ENCODE data around the gene WDR18. TPM values are rescaled to one million over a fixed set of nuclear protein-coding genes. Genes with fewer than 3 reads are reported as not detected.

WDR18 gene
- polyA plus RNA-seq, 1 donor (not counting 4 experiments of a cell fraction or from before 2014, with no cell fraction given) = 26.3 TPM

DNA sequence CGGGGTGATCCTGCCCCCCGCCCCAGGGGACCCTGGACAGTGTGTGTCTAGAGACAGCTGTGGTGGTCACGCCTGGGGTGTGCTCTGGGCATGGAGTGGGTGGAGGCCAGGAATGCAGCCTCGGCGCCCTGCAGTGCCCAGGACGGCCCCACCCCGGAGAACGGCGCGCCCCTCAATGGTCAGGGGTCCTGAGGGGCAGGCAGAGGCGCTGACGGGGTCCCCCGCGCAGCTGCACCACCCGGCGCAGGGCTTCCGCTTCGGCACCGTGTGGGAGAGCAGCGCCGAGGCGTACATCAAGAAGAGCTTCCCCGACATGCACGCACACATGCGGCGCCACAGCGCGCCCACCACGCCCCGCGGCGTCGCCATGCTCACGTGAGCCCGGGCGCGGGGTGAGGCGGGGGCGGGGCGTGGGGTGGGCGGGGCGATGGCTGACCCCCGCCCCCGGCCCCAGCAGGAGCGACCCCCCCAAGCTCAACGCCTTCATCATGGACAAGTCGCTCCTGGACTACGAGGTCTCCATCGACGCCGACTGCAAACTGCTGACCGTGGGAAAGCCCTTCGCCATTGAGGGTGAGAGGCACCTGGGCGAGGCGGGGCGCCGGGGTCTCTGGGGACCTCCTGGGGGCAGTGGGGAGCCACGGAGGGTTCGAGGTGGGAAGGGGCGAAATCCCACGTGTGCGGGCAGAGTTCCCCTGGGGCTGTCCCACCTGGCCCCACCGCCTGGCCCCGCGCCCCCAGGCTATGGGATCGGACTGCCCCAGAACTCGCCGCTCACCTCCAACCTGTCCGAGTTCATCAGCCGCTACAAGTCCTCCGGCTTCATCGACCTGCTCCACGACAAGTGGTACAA is 23.5 kb downstream of the WDR18 start:
- H3K36me3 ChIP-seq (ENCODE audit: control insufficient read depth in 2 of 2, extremely low read depth in 1 of 2, insufficient read depth in 2 of 2, low read length in 2 of 2) = peaks cover 5 to 6% of the 10 kb centered on the region in 2 experiments
- FAIRE-seq (no peak), DNase-seq (ENCODE audit: low read depth, low spot score) (no peak)
- H3K4me1 ChIP-seq (ENCODE audit: control insufficient read depth, extremely low read depth, insufficient read depth, low read length) = no peaks in the 10 kb centered on the region
- H3K27me3 ChIP-seq (ENCODE audit: control insufficient read depth, extremely low read depth, insufficient read depth, low read length) = peaks cover 7% of the 10 kb centered on the region
- no peak overlapping the region for H3K27ac ChIP-seq (ENCODE audit: control insufficient read depth, insufficient read depth, low read length)
- H3K4me3 ChIP-seq (ENCODE audit: control insufficient read depth in 2 of 3, extremely low read depth in 1 of 3, insufficient read depth in 2 of 3, low read depth in 1 of 3, low read length in 3 of 3) = no peak overlapping the region
- TF ChIP-seq, protein P1, sequence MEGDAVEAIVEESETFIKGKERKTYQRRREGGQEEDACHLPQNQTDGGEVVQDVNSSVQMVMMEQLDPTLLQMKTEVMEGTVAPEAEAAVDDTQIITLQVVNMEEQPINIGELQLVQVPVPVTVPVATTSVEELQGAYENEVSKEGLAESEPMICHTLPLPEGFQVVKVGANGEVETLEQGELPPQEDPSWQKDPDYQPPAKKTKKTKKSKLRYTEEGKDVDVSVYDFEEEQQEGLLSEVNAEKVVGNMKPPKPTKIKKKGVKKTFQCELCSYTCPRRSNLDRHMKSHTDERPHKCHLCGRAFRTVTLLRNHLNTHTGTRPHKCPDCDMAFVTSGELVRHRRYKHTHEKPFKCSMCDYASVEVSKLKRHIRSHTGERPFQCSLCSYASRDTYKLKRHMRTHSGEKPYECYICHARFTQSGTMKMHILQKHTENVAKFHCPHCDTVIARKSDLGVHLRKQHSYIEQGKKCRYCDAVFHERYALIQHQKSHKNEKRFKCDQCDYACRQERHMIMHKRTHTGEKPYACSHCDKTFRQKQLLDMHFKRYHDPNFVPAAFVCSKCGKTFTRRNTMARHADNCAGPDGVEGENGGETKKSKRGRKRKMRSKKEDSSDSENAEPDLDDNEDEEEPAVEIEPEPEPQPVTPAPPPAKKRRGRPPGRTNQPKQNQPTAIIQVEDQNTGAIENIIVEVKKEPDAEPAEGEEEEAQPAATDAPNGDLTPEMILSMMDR (optimal IDR thresholded peaks at IDR 0.05 in 1 of 3, IDR thresholded peaks at IDR 0.05 in 1 of 3, conservative IDR thresholded peaks at IDR 0.05 in 1 of 3; ENCODE audit: extremely low read depth in 1 of 3, insufficient read depth in 2 of 3, low read length in 3 of 3) = no peak
- no peak for TF ChIP-seq EZH2 (IDR thresholded peaks at IDR 0.05; ENCODE audit: low read length)
- no peak overlapping the region for H3K4me2 ChIP-seq (ENCODE audit: control insufficient read depth, extremely low read depth, insufficient read depth, low read depth, low read length)
- H3K9me1 ChIP-seq (ENCODE audit: control insufficient read depth, extremely low read depth, insufficient read depth, low read length) = no peaks in the 10 kb centered on the region
- H3K9ac ChIP-seq (ENCODE audit: control insufficient read depth, extremely low read depth, insufficient read depth, low read length) = no peak overlapping the region
- H3K9me3 ChIP-seq (ENCODE audit: control insufficient read depth, low read depth, low read length) = no peaks in the 10 kb centered on the region
- no peak overlapping the region for H2AFZ ChIP-seq (ENCODE audit: control insufficient read depth, low read length)
- dilution Hi-C loops (cut with MboI; ENCODE audit: extremely low pct_ligation_motif_present, low sequenced_read_pairs) = no loop called here
- no peaks in the 10 kb centered on the region for H3K79me2 ChIP-seq (ENCODE audit: control insufficient read depth, insufficient read depth, low read length)
- H4K20me1 ChIP-seq (ENCODE audit: control insufficient read depth, extremely low read depth, insufficient read depth, low read length) = no peaks in the 10 kb centered on the region

DNA sequence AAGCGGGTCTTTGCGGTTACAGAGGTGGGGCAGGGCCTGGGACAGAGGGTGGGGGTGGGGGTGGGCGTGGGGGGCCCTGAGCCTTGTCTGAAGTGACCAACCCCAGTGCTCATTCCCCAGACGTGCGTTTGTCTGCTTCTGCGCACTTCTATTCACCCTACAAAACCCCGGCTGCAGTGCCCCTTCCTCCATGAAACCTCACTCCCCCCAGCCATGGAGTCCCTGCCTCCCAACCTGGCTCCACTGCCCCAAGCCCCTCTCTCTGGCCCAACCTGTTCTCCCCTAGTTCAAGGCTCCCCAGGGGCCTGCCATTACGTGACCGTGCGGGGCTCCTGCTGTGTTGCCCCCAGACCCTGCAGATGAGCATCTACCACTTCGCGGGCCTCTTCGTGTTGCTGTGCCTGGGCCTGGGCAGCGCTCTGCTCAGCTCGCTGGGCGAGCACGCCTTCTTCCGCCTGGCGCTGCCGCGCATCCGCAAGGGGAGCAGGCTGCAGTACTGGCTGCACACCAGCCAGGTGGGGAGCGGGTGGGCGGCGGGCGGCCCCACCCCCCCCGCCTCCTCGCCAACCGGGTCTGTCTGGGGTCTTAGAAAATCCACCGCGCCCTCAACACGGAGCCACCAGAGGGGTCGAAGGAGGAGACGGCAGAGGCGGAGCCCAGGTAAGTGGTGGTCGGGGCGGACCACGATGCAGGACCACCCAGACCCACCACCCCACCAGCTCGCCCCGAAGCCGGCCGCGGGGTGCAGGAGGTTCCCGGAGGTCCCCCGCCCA is 24.3 kb downstream of the WDR18 start:
- H3K36me3 ChIP-seq (ENCODE audit: control insufficient read depth in 2 of 2, extremely low read depth in 1 of 2, insufficient read depth in 2 of 2, low read length in 2 of 2) = peaks cover 9 to 10% of the 10 kb centered on the region in 2 experiments
- FAIRE-seq (no peak), DNase-seq (ENCODE audit: low read depth, low spot score) (no peak)
- H3K4me2 ChIP-seq (ENCODE audit: control insufficient read depth, extremely low read depth, insufficient read depth, low read depth, low read length) = no peak overlapping the region
- no peak overlapping the region for H3K4me3 ChIP-seq (ENCODE audit: control insufficient read depth in 2 of 3, extremely low read depth in 1 of 3, insufficient read depth in 2 of 3, low read depth in 1 of 3, low read length in 3 of 3)
- peaks cover 7% of the 10 kb centered on the region for H3K79me2 ChIP-seq (ENCODE audit: control insufficient read depth, insufficient read depth, low read length)
- no peaks in the 10 kb centered on the region for H3K9me3 ChIP-seq (ENCODE audit: control insufficient read depth, low read depth, low read length)
- H3K9me1 ChIP-seq (ENCODE audit: control insufficient read depth, extremely low read depth, insufficient read depth, low read length) = no peaks in the 10 kb centered on the region
- H4K20me1 ChIP-seq (ENCODE audit: control insufficient read depth, extremely low read depth, insufficient read depth, low read length) = no peaks in the 10 kb centered on the region
- dilution Hi-C loops (cut with MboI; ENCODE audit: extremely low pct_ligation_motif_present, low sequenced_read_pairs) = no loop called here
- no peaks in the 10 kb centered on the region for H3K4me1 ChIP-seq (ENCODE audit: control insufficient read depth, extremely low read depth, insufficient read depth, low read length)
- H3K27me3 ChIP-seq (ENCODE audit: control insufficient read depth, extremely low read depth, insufficient read depth, low read length) = peaks cover 6% of the 10 kb centered on the region
- TF ChIP-seq, protein P1 (optimal IDR thresholded peaks at IDR 0.05 in 1 of 3, IDR thresholded peaks at IDR 0.05 in 1 of 3, conservative IDR thresholded peaks at IDR 0.05 in 1 of 3; ENCODE audit: extremely low read depth in 1 of 3, insufficient read depth in 2 of 3, low read length in 3 of 3) = no peak
- TF ChIP-seq EZH2 (IDR thresholded peaks at IDR 0.05; ENCODE audit: low read length) = no peak
- no peak overlapping the region for H3K27ac ChIP-seq (ENCODE audit: control insufficient read depth, insufficient read depth, low read length)
- no peak overlapping the region for H3K9ac ChIP-seq (ENCODE audit: control insufficient read depth, extremely low read depth, insufficient read depth, low read length)
- no peak overlapping the region for H2AFZ ChIP-seq (ENCODE audit: control insufficient read depth, low read length)

Measured in keratinocyte (primary cell).